Ectodermal cell (in vitro differentiated cells): ENCODE results near the gene KIF20A. TPM values are rescaled to one million over a fixed set of nuclear protein-coding genes. Genes with fewer than 3 reads are reported as not detected.
"Not testable (repeated sequence)": the region's sequence is repeated elsewhere in the genome, so short reads cannot be mapped to it uniquely, and the experiment has no call there.

Experiments used
- H3K27ac ChIP-seq: 2 replicates; pipeline ENCODE4 v1.7.0; 2013; ENCODE audit warnings: mild to moderate bottlenecking, low read depth, low read length; ENCODE audit not compliant: insufficient read depth, poor library complexity, severe bottlenecking
- H3K27me3 ChIP-seq: 2 replicates; pipeline ENCODE4 v1.7.0; 2013; ENCODE audit warnings: mild to moderate bottlenecking, low read length; ENCODE audit not compliant: insufficient read depth, control insufficient read depth, poor library complexity, severe bottlenecking
- H3K36me3 ChIP-seq: one replicate; pipeline ENCODE4 v1.7.0; 2013; ENCODE audit warnings: low read length; ENCODE audit not compliant: control insufficient read depth, insufficient read depth
- H3K4me1 ChIP-seq: one replicate; pipeline ENCODE4 v1.7.0; 2013; ENCODE audit warnings: low read length; ENCODE audit not compliant: control insufficient read depth, insufficient read depth
- H3K4me3 ChIP-seq: 2 replicates; pipeline ENCODE4 v1.7.0; 2013; ENCODE audit warnings: low read depth, low read length, control low read depth; ENCODE audit not compliant: insufficient read depth
- H3K9me3 ChIP-seq: 2 replicates; pipeline ENCODE4 v1.7.0; 2013; ENCODE audit warnings: mild to moderate bottlenecking, low read length, moderate library complexity; ENCODE audit not compliant: control insufficient read depth
- WGBS, 2 experiments: methylation state at CpG; one replicate each; pipeline ENCODE4 v1.1.7; 2013; ENCODE audit warnings: missing lambda C conversion rate in 2 of 2; 5-methylcytosine and 5-hydroxymethylcytosine counted together
- polyA plus RNA-seq, 4 experiments: library from polyadenylated mRNA; stranded (reverse); fragments of 50-300 nt; gene quantifications; one replicate each; pipeline ENCODE4 v1.2.3, GENCODE V29; 2013

Gene KIF20A
- 78.0 TPM for polyA plus RNA-seq (2013, experiment 1 of 4)
- polyA plus RNA-seq (2013, experiment 2 of 4): 66.6 TPM
- polyA plus RNA-seq (2013, experiment 3 of 4): 85.7 TPM
- polyA plus RNA-seq (2013, experiment 4 of 4): 82.4 TPM

DNA sequence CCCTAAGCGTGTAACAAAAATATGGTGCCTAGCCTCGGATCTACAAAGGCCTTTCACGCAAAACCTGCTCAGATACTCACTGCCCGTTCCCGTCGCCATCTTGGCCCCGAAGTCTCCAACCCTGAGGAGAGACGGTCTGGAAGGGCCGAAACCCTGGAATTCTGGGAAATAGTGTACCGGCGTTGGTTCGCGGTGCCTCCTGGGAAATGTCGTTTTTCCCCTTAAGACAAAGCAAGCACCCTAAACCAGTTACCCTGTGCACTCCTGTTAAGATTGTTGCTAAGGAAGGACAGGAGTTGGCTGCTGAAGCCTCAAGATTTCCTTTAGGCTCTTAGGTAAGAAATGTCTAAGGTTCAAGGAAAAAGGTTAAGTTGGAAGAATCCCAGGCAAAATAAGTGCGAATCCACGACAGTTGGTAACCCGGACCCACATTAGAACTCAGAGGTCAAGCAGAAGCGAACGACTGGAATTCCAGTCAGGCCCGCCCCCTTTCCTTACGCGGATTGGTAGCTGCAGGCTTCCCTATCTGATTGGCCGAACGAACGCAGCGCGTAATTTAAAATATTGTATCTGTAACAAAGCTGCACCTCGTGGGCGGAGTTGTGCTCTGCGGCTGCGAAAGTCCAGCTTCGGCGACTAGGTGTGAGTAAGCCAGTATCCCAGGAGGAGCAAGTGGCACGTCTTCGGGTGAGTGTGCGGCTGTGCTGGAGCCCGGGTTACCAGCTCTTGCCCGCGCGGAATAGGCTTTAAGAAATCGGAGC is at the start of gene KIF20A, which contains the start of gene BRD8:
Gene KIF20A (plus strand): TSS at position 597 of the 761 bp plus-strand sequence. CDS start 569 bp downstream, outside the sequence.
Gene BRD8 (minus strand): TSS at position 115 of the 761 bp plus-strand sequence. CDS start 16 bp downstream, at position 99.
- Histone ChIP-seq H3K9me3 (no peaks in the 10 kb centered on the region), H3K27me3 (no peaks in the 10 kb centered on the region), H3K4me3 (peak within 1 kb of the TSS; percentile 96), H3K4me1 (no peaks in the 10 kb centered on the region), H3K36me3 (peaks cover 33% of the 10 kb centered on the region), H3K27ac (peak within 1 kb of the TSS; percentile 93)
- 0% methylated on average over 41 of the region's 41 CpGs for WGBS, 2 experiments

DNA sequence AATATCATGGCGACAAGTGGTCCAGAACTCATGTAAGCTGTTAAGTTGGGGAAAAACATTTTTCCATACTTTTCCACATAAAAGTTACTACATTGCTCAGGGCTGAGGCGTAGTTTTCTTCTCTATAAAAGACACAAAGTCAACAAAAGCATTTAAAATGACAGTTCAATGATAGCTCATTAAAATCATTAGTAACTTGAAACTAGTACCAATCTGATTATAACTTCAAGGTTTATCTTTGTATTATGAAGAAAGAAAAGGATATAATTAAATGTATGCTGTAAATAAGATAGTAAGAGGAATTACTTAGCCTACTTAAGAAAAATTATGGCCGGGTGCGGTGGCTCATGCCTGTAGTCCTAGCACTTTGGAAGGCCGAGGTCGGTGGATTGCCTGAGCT is 49.6 kb upstream of the KIF20A start:
- no peaks in the 10 kb centered on the region for H3K27me3 ChIP-seq
- H3K4me3 ChIP-seq: no peak overlapping the region
- H3K36me3 ChIP-seq: no peaks in the 10 kb centered on the region
- H3K4me1 ChIP-seq: no peaks in the 10 kb centered on the region
- H3K27ac ChIP-seq: no peak overlapping the region
- H3K9me3 ChIP-seq: no peaks in the 10 kb centered on the region
- 94% methylated on average over 6 of the region's 6 CpGs for WGBS, 2 experiments

DNA sequence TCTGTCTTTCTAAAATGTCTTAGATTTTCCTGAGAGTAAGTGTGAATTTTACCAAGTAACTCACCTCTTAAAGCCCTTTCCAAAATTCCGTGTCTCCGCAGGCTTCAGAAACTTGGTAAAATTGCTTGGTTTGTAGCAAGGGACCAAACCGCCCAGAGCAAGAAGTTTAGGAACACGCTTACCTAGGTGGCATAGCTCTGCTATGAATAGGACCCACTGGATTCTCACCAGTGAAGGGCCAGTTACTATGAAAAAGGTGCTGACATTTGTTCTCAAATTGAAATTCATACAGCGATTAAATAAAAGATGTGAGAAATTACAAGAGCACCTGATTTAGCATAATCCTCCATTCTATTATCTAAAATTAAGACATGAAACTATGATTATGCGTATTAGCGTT is 46.4 kb upstream of the KIF20A start:
- no peaks in the 10 kb centered on the region for H3K27me3 ChIP-seq
- no peak overlapping the region for H3K4me3 ChIP-seq
- no peak overlapping the region for H3K27ac ChIP-seq
- H3K36me3 ChIP-seq: no peaks in the 10 kb centered on the region
- 89 to 92% methylated on average over 7 of the region's 7 CpGs for WGBS, 2 experiments
- H3K4me1 ChIP-seq: no peaks in the 10 kb centered on the region
- no peaks in the 10 kb centered on the region for H3K9me3 ChIP-seq

DNA sequence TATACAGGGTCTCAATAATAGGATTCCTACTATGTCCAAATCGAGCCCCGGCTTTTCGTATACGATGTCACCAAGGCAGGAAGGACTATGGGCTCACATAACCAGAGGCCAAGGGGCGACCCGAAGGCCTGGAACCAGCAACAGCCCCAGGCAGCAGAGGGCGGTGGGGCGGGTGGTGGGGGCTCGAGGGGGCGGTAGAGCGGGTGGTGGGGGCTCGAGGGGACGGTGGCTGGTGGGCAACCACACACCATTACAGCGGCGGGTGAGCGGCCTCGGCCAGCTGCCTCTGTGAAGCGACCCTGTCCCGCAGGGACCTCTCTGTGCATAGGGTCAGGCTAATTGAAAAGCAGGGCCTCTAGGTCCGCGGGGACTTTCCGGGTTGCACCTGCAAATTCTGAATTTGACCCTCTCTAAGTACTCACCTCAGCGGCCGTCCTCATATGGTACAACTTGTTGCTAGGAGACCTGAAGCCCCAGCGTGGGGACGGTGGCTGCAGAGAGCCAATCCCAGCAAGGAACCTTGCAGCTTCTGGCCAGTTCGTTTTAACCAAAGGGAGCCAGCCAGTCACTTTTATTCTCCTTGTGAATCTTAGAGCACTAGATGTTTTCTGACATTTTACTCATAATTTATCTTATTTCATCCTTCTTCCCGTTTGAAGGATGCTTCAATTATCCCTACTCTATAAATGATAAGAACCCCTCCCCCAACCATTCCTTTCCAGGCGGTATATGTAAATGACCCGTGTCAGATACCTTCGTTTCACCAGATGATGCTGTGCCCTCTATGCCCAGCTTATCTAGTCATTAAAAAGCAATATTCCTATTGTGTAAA is 39.7 kb upstream of the KIF20A start, which contains the start of gene NME5:
Gene NME5 (minus strand): TSS at position 480 of the 832 bp plus-strand sequence. CDS start 648 bp downstream, outside the sequence.
- Histone ChIP-seq H3K9me3 (no peaks in the 10 kb centered on the region), H3K27me3 (no peaks in the 10 kb centered on the region), H3K36me3 (no peaks in the 10 kb centered on the region), H3K4me1 (no peaks in the 10 kb centered on the region), H3K27ac (no peak within 1 kb of the TSS), H3K4me3 (peak within 1 kb of the TSS; percentile 72)
- 4 to 5% methylated on average over 31 of the region's 31 CpGs for WGBS, 2 experiments

DNA sequence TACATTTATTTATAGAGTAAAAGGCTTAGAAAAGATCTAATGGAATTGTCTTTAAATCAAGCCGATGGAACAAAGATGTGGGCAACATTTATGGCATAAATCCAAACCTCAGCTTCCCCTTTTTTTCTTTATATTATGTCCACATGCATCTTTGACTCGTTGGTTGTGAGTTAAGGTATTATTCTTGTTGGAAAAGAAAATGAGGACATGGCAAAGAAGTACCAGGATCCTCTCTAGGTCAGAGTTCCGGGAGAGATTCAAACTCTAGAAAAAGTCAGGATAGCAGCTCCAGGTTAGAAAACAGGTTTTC is 39.2 kb upstream of the KIF20A start:
- no peaks in the 10 kb centered on the region for H3K9me3 ChIP-seq
- H3K4me1 ChIP-seq: no peaks in the 10 kb centered on the region
- H3K4me3 ChIP-seq: peak overlapping the region; percentile 72
- no peaks in the 10 kb centered on the region for H3K27me3 ChIP-seq
- H3K27ac ChIP-seq: no peak overlapping the region
- WGBS, 2 experiments: 48 to 54% methylated on average over 2 of the region's 3 CpGs
- H3K36me3 ChIP-seq: no peaks in the 10 kb centered on the region

DNA sequence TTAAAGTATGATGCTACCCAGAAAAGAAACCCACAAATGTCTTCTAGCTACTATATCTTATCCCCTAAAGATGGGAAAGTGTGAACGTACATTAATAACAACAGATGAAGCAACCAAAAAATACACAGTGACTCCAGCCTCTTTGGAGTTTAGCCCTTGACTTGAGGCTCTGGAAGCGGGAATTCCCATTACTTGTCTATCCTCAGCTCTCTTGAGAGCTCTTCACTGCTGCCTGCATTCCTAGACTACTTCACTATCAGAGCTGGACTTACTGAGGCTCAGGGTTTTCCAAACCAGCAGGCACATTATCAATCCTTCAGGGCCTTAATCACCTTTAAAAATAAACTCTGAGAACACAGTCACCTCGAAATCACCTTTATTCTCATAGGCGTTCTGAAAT is 38.6 kb upstream of the KIF20A start:
- Histone ChIP-seq H3K27ac (no peak overlapping the region), H3K36me3 (no peaks in the 10 kb centered on the region), H3K4me1 (no peaks in the 10 kb centered on the region), H3K4me3 (no peak overlapping the region), H3K27me3 (no peaks in the 10 kb centered on the region), H3K9me3 (no peaks in the 10 kb centered on the region)
- 89 to 92% methylated on average over 4 of the region's 4 CpGs for WGBS, 2 experiments

DNA sequence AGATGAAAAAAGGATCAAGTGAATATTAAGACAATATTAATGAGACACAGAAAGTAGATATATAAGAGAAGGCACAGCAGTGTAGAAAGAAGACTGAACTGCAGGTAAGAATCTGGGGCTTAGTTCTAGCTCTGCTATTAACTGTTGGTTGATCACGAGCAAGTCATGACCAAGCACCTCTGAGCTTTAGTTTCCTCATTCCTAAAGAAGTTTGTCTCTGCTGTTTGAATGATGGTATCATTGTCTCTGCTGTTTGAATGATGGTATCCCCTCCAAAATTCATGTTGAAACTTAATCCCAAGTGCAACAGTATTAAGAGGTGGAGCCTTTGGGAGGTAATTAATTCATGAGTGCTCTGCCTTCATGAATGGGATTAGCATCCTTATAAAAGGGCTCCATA is 37.2 kb upstream of the KIF20A start:
- H3K36me3 ChIP-seq: no peaks in the 10 kb centered on the region

DNA sequence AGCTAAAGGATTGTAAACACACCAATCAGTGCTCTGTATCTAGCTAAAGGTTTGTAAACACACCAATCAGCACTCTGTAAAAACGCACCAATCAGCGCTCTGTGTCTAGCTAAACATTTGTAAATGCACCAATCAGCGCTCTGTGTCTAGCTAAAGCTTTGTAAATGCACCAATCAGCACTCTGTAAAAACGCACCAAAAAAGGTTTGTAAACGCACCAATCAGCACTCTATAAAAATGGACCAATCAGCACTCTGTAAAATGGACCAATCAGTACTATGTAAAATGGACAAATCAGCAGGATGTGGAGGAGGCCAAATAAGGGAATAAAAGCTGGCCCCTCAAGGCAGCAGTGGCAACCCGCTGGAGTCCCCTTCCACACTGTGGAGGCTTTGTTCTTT is 35.3 kb upstream of the KIF20A start:
- not testable (repeated sequence) for H3K4me3 ChIP-seq, H3K9me3 ChIP-seq, H3K36me3 ChIP-seq, H3K27me3 ChIP-seq, H3K4me1 ChIP-seq, H3K27ac ChIP-seq
- 84 to 89% methylated on average over 6 of the region's 6 CpGs for WGBS, 2 experiments

More for the DNA sequence above, 37.2 kb upstream of the KIF20A start:
- Histone ChIP-seq H3K27me3 (no peaks in the 10 kb centered on the region), H3K4me1 (no peaks in the 10 kb centered on the region), H3K4me3 (no peak overlapping the region), H3K27ac (no peak overlapping the region), H3K9me3 (no peaks in the 10 kb centered on the region)
- WGBS, 2 experiments: 78 to 94% methylated on average over 1 of the region's 1 CpG

DNA sequence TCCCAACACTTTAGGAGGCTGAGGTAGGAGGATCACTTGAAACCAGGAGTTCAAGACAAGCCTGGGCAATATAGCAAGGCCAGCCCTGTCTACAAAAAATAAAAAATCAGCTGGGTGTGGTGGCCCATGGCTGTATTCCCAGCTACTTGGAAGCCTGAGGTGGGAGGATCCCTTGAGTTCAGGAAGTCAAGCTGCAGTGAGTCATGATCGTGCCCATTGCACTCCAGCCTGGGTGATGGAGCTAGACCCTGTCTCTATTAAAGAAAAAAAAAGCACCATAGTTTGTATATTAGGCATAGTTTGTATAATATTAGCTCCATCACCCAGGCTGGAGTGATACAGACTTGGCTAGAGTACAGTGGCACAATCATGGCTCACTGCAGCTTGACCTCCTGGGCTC is 30.1 kb upstream of the KIF20A start:
- Histone ChIP-seq H3K9me3 (no peaks in the 10 kb centered on the region), H3K4me1 (no peaks in the 10 kb centered on the region), H3K27me3 (no peaks in the 10 kb centered on the region), H3K27ac (no peak overlapping the region), H3K36me3 (no peaks in the 10 kb centered on the region), H3K4me3 (no peak overlapping the region)
- 87 to 96% methylated on average over 1 of the region's 1 CpG for WGBS, 2 experiments

DNA sequence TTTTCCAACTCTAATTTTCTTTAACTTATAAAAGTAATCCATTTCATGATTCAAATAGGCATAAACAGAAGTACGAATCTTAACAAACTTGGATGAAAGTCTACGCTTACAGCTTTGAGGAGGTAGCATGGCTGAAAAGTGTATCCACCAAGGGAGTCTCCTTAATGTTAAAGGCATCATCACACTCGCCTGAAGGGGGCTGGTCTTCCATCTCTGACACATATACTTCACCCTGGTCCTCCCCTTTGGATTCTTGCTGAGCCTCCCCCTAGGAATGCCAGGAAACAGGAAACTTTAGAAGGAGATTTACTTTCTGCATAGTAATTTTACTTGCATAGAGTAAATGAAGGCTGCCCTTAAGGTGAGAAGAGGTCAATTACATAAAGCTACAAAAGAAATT is 29.4 kb upstream of the KIF20A start:
- H3K4me1 ChIP-seq: no peaks in the 10 kb centered on the region
- WGBS, 2 experiments: 45 to 46% methylated on average over 3 of the region's 3 CpGs
- no peaks in the 10 kb centered on the region for H3K27me3 ChIP-seq
- no peak overlapping the region for H3K4me3 ChIP-seq
- H3K27ac ChIP-seq: no peak overlapping the region
- H3K9me3 ChIP-seq: no peaks in the 10 kb centered on the region
- H3K36me3 ChIP-seq: no peaks in the 10 kb centered on the region
